Memory B cell (primary cell): ENCODE data around the gene SREK1IP1.

Experiments
- ATAC-seq: fragments of 150-1000 bp; cut with Tn5 transposase; 2 replicates; pipeline ENCODE4 v1.10.0; 2021; ENCODE audit warnings: low read depth, mild to moderate bottlenecking, moderate library complexity
- DNase-seq, 2 donors: peaks; one replicate each; pipeline ENCODE4 v3.0.0; 2022; ENCODE audit warnings: low spot score in 2 of 2
- H3K27ac Mint-ChIP-seq: one replicate; pipeline ENCODE4 v1.8.0; 2022; ENCODE audit warnings: mild to moderate bottlenecking, moderate library complexity, mixed read lengths
- H3K27me3 Mint-ChIP-seq: one replicate; pipeline ENCODE4 v1.8.0; 2022; ENCODE audit warnings: mixed read lengths
- H3K36me3 Mint-ChIP-seq: one replicate; pipeline ENCODE4 v1.8.0; 2022; ENCODE audit warnings: mild to moderate bottlenecking, mixed read lengths
- H3K4me1 Mint-ChIP-seq: one replicate; pipeline ENCODE4 v1.8.0; 2022; ENCODE audit warnings: mixed read lengths
- H3K4me3 Mint-ChIP-seq: one replicate; pipeline ENCODE4 v1.8.0; 2022; ENCODE audit warnings: mild to moderate bottlenecking, moderate library complexity, mixed read lengths
- H3K9me3 Mint-ChIP-seq: one replicate; pipeline ENCODE4 v1.8.0; 2022; ENCODE audit warnings: mixed read lengths

SREK1IP1 gene

DNA sequence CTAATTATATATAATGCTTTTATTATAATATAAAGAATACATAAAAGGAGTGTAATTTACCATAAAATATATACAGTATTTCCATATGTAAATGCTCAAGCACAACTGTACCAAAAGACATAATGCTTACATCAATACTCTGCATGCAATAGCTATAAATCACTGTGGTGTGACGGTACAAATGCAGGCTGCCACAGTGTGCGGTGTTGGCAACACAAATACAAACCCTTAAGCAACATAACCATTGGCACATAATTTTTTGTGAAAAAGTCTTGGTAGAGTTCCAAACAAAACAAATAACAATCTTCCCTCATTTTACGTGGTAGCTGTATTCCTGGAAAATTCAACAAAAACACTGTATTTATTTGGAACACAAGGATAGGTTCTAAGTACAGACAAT, 80.1 kb downstream of the SREK1IP1 start:
- H3K4me1 Mint-ChIP-seq = peaks cover 4% of the 10 kb centered on the region
- no peak for DNase-seq

GRCh38 chr5:64685866-64686265, 82.6 kb downstream of the SREK1IP1 start:
- Mint-ChIP-seq H3K36me3 (no peaks in the 10 kb centered on the region), H3K4me1 (peaks cover 4% of the 10 kb centered on the region), H3K9me3 (no peaks in the 10 kb centered on the region), H3K4me3 (no peak overlapping the region), H3K27ac (no peak overlapping the region), H3K27me3 (peaks cover 10% of the 10 kb centered on the region)
- no peak for ATAC-seq
- DNase-seq = no peak

More for the DNA sequence above, 80.1 kb downstream of the SREK1IP1 start:
- H3K4me3 Mint-ChIP-seq = no peak overlapping the region
- peaks cover 11% of the 10 kb centered on the region for H3K27me3 Mint-ChIP-seq
- H3K9me3 Mint-ChIP-seq = no peaks in the 10 kb centered on the region
- H3K27ac Mint-ChIP-seq = no peak overlapping the region
- H3K36me3 Mint-ChIP-seq = no peaks in the 10 kb centered on the region
- no peak for ATAC-seq

GRCh38 chr5:64682608-64683007, 85.9 kb downstream of the SREK1IP1 start:
- H3K36me3 Mint-ChIP-seq = no peaks in the 10 kb centered on the region
- DNase-seq = no peak

DNA sequence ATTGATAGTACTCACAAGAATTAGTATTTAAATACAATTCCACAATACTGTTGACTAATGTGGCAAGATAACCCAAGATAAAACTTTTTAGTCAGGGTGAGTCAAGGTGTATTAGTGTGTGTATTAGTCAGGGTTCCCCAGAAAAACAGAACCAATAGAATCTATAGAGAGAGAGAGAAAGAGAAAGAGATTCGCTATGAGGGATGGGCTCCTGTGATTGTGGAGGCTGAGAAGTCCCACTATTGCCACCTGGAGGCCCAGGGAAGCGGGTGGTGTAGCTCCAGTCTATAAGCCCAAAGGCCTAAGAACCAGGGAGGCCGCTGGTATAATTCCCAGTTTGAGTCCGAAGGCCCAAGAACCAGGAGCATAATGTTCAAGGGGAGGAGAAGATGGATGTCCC, 88.2 kb downstream of the SREK1IP1 start:
- Mint-ChIP-seq H3K27me3 (peaks cover 12% of the 10 kb centered on the region), H3K9me3 (no peaks in the 10 kb centered on the region), H3K4me3 (no peak overlapping the region), H3K4me1 (no peaks in the 10 kb centered on the region), H3K36me3 (no peaks in the 10 kb centered on the region), H3K27ac (no peak overlapping the region)
- ATAC-seq (no peak), DNase-seq (no peak)

More at GRCh38 chr5:64682608-64683007, 85.9 kb downstream of the SREK1IP1 start:
- no peak overlapping the region for H3K4me3 Mint-ChIP-seq
- H3K27ac Mint-ChIP-seq = no peak overlapping the region
- ATAC-seq = no peak
- H3K27me3 Mint-ChIP-seq = peaks cover 11% of the 10 kb centered on the region
- H3K9me3 Mint-ChIP-seq = no peaks in the 10 kb centered on the region
- H3K4me1 Mint-ChIP-seq = no peaks in the 10 kb centered on the region

GRCh38 chr5:64678374-64678773, 90.1 kb downstream of the SREK1IP1 start:
- DNase-seq (no peak), ATAC-seq (no peak)
- H3K27ac Mint-ChIP-seq = no peak overlapping the region
- H3K36me3 Mint-ChIP-seq = peaks cover 1% of the 10 kb centered on the region
- H3K9me3 Mint-ChIP-seq = no peaks in the 10 kb centered on the region
- H3K4me3 Mint-ChIP-seq = no peak overlapping the region
- no peaks in the 10 kb centered on the region for H3K4me1 Mint-ChIP-seq
- H3K27me3 Mint-ChIP-seq = peaks cover 15% of the 10 kb centered on the region

DNA sequence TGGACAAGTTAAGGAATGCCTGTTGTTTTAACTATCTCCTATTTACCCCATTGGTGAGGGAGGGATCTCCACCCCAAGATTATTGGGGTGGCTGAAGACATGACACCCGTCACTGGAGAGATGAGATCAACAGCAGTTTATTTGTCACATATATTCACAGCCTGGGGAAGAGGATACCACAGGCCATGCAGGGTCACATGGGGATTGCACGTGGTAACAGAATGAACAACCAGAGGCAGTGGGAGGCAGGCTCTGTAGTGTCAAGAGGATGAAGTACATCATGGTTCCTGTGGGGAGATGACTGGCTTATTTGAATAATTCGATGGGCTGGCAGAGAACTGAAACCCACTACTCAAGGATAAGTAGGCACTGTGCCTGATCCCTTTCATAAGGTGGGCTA, 96.8 kb downstream of the SREK1IP1 start:
- Mint-ChIP-seq H3K9me3 (no peaks in the 10 kb centered on the region), H3K27ac (no peak overlapping the region), H3K27me3 (peaks cover 6% of the 10 kb centered on the region), H3K4me3 (no peak overlapping the region), H3K4me1 (peaks cover 2% of the 10 kb centered on the region), H3K36me3 (peaks cover 1% of the 10 kb centered on the region)
- no peak for ATAC-seq
- no peak for DNase-seq

DNA sequence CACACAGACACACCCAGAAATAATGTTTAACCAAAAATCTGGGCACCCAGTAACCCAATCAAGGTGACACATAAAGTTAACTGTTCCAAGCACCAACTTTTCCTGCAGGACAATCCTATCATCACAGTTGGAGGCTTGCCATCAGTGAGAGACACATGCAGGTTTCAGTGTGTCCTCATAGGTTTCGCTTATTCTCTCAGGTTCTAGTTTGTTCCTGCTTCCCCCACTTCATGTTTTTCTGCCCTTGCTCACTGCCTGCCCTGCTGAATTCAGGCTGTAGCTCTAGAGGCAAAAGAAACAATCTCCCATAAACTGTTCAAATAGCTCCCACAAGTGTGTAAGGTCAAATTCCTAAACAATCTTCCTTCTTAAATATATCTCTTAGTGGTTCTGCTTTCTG, 98.2 kb downstream of the SREK1IP1 start:
- H3K4me3 Mint-ChIP-seq = no peak overlapping the region
- ATAC-seq (no peak), DNase-seq (no peak)
- no peaks in the 10 kb centered on the region for H3K9me3 Mint-ChIP-seq
- H3K36me3 Mint-ChIP-seq = peaks cover 1% of the 10 kb centered on the region
- H3K4me1 Mint-ChIP-seq = peaks cover 2% of the 10 kb centered on the region
- no peak overlapping the region for H3K27ac Mint-ChIP-seq
- peaks cover 6% of the 10 kb centered on the region for H3K27me3 Mint-ChIP-seq
